ENCODE results near the gene RAPGEF3.

RAPGEF3 gene

GRCh38 chr12:47743311-47743860, 15.3 kb downstream of the RAPGEF3 start:
- no peak for DNase-seq (ENCODE audit: low read depth)

GRCh38 chr12:47742253-47742825, 16.3 kb downstream of the RAPGEF3 start:
- DNase-seq (ENCODE audit: low read depth) = peak; percentile 68

GRCh38 chr12:47741340-47741703, 17.4 kb downstream of the RAPGEF3 start:
- no peak for DNase-seq (ENCODE audit: low read depth)

- no peak for DNase-seq (ENCODE audit: low read depth)
Measured at GRCh38 chr12:47740606-47741339, 17.9 kb downstream of the RAPGEF3 start.

- DNase-seq (ENCODE audit: low read depth) = no peak
Measured at GRCh38 chr12:47739979-47740378, 18.7 kb downstream of the RAPGEF3 start.

- DNase-seq (ENCODE audit: low read depth) = no peak
Measured at GRCh38 chr12:47739297-47739696, 19.4 kb downstream of the RAPGEF3 start.

- no peak for DNase-seq (ENCODE audit: low read depth)
Measured at GRCh38 chr12:47737936-47738594, 20.6 kb downstream of the RAPGEF3 start.

GRCh38 chr12:47736877-47737676, 21.6 kb downstream of the RAPGEF3 start:
- no peak for DNase-seq (ENCODE audit: low read depth)

GRCh38 chr12:47736216-47736615, 22.5 kb downstream of the RAPGEF3 start:
- DNase-seq (ENCODE audit: low read depth) = no peak

- DNase-seq (ENCODE audit: low read depth) = no peak
Measured at GRCh38 chr12:47735649-47736048, 23.0 kb downstream of the RAPGEF3 start.

- no peak for DNase-seq (ENCODE audit: low read depth)
Measured at GRCh38 chr12:47734725-47735480, 23.8 kb downstream of the RAPGEF3 start.

- no peak for DNase-seq (ENCODE audit: low read depth)
Measured at GRCh38 chr12:47733142-47733541, 25.5 kb downstream of the RAPGEF3 start.

- no peak for DNase-seq (ENCODE audit: low read depth)
Measured at GRCh38 chr12:47732504-47732903, 26.2 kb downstream of the RAPGEF3 start.

- DNase-seq (ENCODE audit: low read depth) = no peak
Measured at GRCh38 chr12:47731723-47732122, 27.0 kb downstream of the RAPGEF3 start.

- no peak for DNase-seq (ENCODE audit: low read depth)
Measured at GRCh38 chr12:47730341-47730744, 28.3 kb downstream of the RAPGEF3 start.

GRCh38 chr12:47729233-47729632, 29.4 kb downstream of the RAPGEF3 start:
- DNase-seq (ENCODE audit: low read depth) = no peak

GRCh38 chr12:47725893-47726292, 32.8 kb downstream of the RAPGEF3 start:
- DNase-seq (ENCODE audit: low read depth) = no peak

- DNase-seq (ENCODE audit: low read depth) = no peak
Measured at GRCh38 chr12:47725091-47725772, 33.4 kb downstream of the RAPGEF3 start, which contains the start of gene ENDOU. ENDOU (minus strand) TSS chr12:47725490; CDS start chr12:47725413, 77 bp downstream.

GRCh38 chr12:47722941-47723631, 35.6 kb downstream of the RAPGEF3 start:
- DNase-seq (ENCODE audit: low read depth) = no peak

Data from stimulated activated CD8-positive, alpha-beta memory T cell treated with anti-CD3 and anti-CD28 coated beads, Interleukin-15, amount 100 ng/mL, for 24 hours (primary cell).